Measurements from ENCODE around the gene FAM168A.

FAM168A gene

GRCh38 chr11:73406131-73406530 is 191.8 kb downstream of the FAM168A start:
- DNase-seq (ENCODE audit: low spot score): no peak
- ChIA-PET POLR2A (ENCODE audit: low non-redundant PET) (no interaction called here), CTCF (interaction anchor here (0.5 to 0.7 kb wide), 2 partner anchors 268 to 849 kb away, joined by 3 to 4 read pairs; no protein-coding TSS in a partner anchor)
- TF ChIP-seq, protein P1, sequence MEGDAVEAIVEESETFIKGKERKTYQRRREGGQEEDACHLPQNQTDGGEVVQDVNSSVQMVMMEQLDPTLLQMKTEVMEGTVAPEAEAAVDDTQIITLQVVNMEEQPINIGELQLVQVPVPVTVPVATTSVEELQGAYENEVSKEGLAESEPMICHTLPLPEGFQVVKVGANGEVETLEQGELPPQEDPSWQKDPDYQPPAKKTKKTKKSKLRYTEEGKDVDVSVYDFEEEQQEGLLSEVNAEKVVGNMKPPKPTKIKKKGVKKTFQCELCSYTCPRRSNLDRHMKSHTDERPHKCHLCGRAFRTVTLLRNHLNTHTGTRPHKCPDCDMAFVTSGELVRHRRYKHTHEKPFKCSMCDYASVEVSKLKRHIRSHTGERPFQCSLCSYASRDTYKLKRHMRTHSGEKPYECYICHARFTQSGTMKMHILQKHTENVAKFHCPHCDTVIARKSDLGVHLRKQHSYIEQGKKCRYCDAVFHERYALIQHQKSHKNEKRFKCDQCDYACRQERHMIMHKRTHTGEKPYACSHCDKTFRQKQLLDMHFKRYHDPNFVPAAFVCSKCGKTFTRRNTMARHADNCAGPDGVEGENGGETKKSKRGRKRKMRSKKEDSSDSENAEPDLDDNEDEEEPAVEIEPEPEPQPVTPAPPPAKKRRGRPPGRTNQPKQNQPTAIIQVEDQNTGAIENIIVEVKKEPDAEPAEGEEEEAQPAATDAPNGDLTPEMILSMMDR (conservative IDR thresholded peaks at IDR 0.05; ENCODE audit: low read depth): no peak
- H3K27ac ChIP-seq: no peak overlapping the region

GRCh38 chr11:73405146-73405510 is 192.8 kb downstream of the FAM168A start:
- TF ChIP-seq, protein P1 (conservative IDR thresholded peaks at IDR 0.05; ENCODE audit: low read depth): no peak
- ChIA-PET POLR2A (ENCODE audit: low non-redundant PET) (no interaction called here), CTCF (interaction anchor here (0.7 to 3.0 kb wide), 2 partner anchors 256 to 848 kb away, joined by 3 to 19 read pairs; no protein-coding TSS in a partner anchor)
- no peak overlapping the region for H3K27ac ChIP-seq
- no peak for DNase-seq (ENCODE audit: low spot score)

DNA sequence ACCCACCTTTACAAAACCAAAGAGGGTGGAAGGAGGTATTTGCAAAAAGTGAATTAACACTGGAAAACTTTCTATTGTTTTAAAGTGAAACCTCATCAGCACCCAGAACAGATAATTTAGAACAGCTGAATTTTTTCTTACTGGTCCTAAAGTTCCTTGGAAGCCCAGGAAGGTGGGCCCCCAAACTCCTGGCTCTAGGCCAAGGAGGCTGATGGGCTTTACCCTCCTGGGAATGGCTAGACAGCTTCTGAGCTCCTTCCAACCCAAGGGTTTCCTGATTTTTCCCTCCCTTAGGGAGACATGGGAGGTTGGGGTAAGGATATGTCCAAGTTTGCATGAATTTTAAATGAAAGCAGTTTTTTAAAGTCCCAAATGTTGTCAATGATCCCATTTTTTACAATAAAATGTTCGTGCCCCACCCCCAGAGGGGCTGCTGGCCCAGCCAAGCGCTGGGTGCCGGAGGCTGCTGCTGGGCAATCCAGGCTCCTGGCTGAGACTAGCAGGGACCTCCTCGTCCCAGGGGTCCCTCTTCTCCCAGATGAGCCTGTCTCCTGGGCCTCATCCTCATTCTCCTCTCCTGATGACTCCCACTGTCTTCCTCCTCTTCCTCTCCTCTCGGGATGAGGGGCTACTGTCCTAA is 193.3 kb downstream of the FAM168A start:
- ChIA-PET POLR2A (ENCODE audit: low non-redundant PET) (no interaction called here), CTCF (interaction anchor here (3.0 kb wide), 1 partner anchor 257 kb away, joined by 19 read pairs; no protein-coding TSS in a partner anchor)
- TF ChIP-seq, protein P1 (conservative IDR thresholded peaks at IDR 0.05; ENCODE audit: low read depth): no peak
- DNase-seq (ENCODE audit: low spot score): no peak
- no peak overlapping the region for H3K27ac ChIP-seq

DNA sequence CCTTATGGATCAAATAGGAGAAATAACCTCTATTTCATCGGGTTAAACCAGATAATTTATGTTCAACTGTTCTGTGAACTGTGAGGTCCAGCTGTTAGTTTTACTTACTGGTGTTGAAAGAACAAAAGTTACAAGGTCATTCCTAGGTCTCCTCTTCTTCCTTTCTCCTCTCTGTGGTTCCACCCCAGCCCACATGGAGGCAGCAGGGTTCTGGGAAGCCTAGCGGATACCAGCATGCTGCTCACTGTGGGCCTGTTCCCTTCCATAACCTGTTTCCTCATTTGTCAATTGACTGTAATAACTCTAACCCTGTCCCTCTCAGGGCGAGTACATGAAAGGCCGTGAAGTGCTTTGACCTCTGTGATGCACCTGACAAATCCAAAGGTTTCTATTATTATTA is 193.9 kb downstream of the FAM168A start:
- POLR2A ChIA-PET (ENCODE audit: low non-redundant PET): no interaction called here
- no peak overlapping the region for H3K27ac ChIP-seq
- peak; percentile 45 for DNase-seq (ENCODE audit: low spot score)
- CTCF ChIA-PET: interaction anchor here (0.6 to 3.0 kb wide), 2 partner anchors 257 to 267 kb away, joined by 4 to 19 read pairs; no protein-coding TSS in a partner anchor
- TF ChIP-seq, protein P1 (conservative IDR thresholded peaks at IDR 0.05; ENCODE audit: low read depth): peak; percentile 23

- DNase-seq (ENCODE audit: low spot score): no peak
- TF ChIP-seq, protein P1 (conservative IDR thresholded peaks at IDR 0.05; ENCODE audit: low read depth): no peak
- H3K27ac ChIP-seq: peak overlapping the region; percentile 8; the same call in 1 of the 2 replicates
- CTCF ChIA-PET: interaction anchor here (0.6 to 3.0 kb wide), 4 partner anchors 106 to 267 kb away, joined by 3 to 19 read pairs (median 4); no protein-coding TSS in a partner anchor
- POLR2A ChIA-PET (ENCODE audit: low non-redundant PET): no interaction called here
These were observed 194.4 kb downstream of the FAM168A start for GRCh38 chr11:73403541-73403940.

DNA sequence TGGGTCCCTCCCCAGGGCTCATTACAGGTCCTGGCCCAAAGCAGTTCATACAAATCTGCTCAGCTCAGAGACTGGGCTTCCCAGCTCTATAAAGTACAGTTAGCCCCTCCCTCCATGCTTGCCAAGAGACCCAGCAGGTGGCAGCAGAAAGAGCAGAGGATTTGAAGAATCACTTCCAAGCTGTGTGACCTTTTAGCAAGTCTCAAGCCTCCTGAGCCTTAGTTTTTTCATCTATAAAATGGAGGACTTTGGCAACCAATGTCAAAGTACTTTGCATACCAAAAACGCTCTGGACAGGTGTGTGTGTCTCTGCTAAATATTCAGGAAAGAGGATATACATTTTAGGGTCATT is 195.1 kb downstream of the FAM168A start:
- TF ChIP-seq, protein P1 (conservative IDR thresholded peaks at IDR 0.05; ENCODE audit: low read depth): no peak
- POLR2A ChIA-PET (ENCODE audit: low non-redundant PET): no interaction called here
- H3K27ac ChIP-seq: no peak overlapping the region
- CTCF ChIA-PET: interaction anchor here (0.6 to 3.0 kb wide), 4 partner anchors 105 to 391 kb away, joined by 3 to 19 read pairs (median 4); no protein-coding TSS in a partner anchor
- DNase-seq (ENCODE audit: low spot score): no peak
